ENCODE data around the gene HECW1.

The HECW1 gene

GRCh38 chr7:43274752-43275151 lies 162.3 kb downstream of the HECW1 start:
- DNase-seq: no peak

GRCh38 chr7:43276547-43276946 lies 164.1 kb downstream of the HECW1 start:
- no peak for DNase-seq

GRCh38 chr7:43278088-43278644 lies 165.7 kb downstream of the HECW1 start:
- DNase-seq: no peak

- DNase-seq: no peak
Observed at GRCh38 chr7:43281268-43281667, 168.8 kb downstream of the HECW1 start.

GRCh38 chr7:43283706-43284105 lies 171.3 kb downstream of the HECW1 start:
- DNase-seq: no peak

- DNase-seq: no peak
Observed at GRCh38 chr7:43289826-43290225, 177.4 kb downstream of the HECW1 start.

GRCh38 chr7:43290978-43291377 lies 178.5 kb downstream of the HECW1 start:
- no peak for DNase-seq

- DNase-seq: no peak
Observed at GRCh38 chr7:43291789-43292188, 179.3 kb downstream of the HECW1 start.

- no peak for DNase-seq
Observed at GRCh38 chr7:43292384-43292783, 179.9 kb downstream of the HECW1 start.

GRCh38 chr7:43294080-43294630 lies 181.7 kb downstream of the HECW1 start:
- no peak for DNase-seq

- DNase-seq: no peak
Observed at GRCh38 chr7:43295429-43295828, 183.0 kb downstream of the HECW1 start.

- no peak for DNase-seq
Observed at GRCh38 chr7:43296306-43296705, 183.9 kb downstream of the HECW1 start.

- no peak for DNase-seq
Observed at GRCh38 chr7:43298617-43299016, 186.2 kb downstream of the HECW1 start.

- DNase-seq: no peak
Observed at GRCh38 chr7:43300121-43300520, 187.7 kb downstream of the HECW1 start.

GRCh38 chr7:43302211-43302711 lies 189.8 kb downstream of the HECW1 start:
- DNase-seq: no peak

GRCh38 chr7:43302773-43303460 lies 190.5 kb downstream of the HECW1 start:
- no peak for DNase-seq

- no peak for DNase-seq
Observed at GRCh38 chr7:43303740-43304241, 191.3 kb downstream of the HECW1 start.

GRCh38 chr7:43306404-43306803 lies 194.0 kb downstream of the HECW1 start:
- DNase-seq: no peak

- DNase-seq: no peak
Observed at GRCh38 chr7:43307522-43307921, 195.1 kb downstream of the HECW1 start.

- no peak for DNase-seq
Observed at GRCh38 chr7:43308913-43309705, 196.7 kb downstream of the HECW1 start.

GRCh38 chr7:43309706-43310022 lies 197.2 kb downstream of the HECW1 start:
- no peak for DNase-seq

- DNase-seq: no peak
Observed at GRCh38 chr7:43311052-43311451, 198.6 kb downstream of the HECW1 start.

GRCh38 chr7:43311694-43312093 lies 199.2 kb downstream of the HECW1 start:
- DNase-seq: no peak
